Measurements from ENCODE around the gene CHPF. TPM values are rescaled to one million over a fixed set of nuclear protein-coding genes. Genes with fewer than 3 reads are reported as not detected.

The CHPF gene
- total RNA-seq, 4 donors from 2014 or later, result 21.0 to 50.5 (median 37.2) TPM

DNA sequence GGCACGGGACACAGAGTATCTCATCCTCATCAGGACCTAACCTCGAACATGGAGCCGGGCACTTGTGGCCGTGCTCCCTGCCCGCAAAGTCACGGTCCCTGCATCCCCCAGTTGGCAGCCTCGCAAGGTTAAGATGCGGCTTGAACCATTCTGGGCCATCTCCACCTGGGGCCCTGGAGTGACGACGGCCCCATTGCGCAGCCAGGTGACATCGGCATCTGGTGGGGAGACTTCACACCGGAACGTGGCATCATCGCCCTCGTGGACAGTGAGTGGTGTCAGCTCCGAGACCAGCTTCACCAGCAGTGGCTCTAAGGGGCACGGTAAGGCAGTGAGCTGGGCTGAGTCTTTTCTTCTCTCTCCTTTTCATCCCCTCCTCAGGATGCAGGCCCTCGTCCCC is 12.8 kb upstream of the CHPF start:
- Histone ChIP-seq H3K27me3 (no peaks in the 10 kb centered on the region), H3K36me3 (peaks cover 0 to 11% of the 10 kb centered on the region in 2 donors), H3K4me1 (peaks cover 8 to 15% of the 10 kb centered on the region in 2 donors), H3K4me3 (no peak overlapping the region), H3K9me3 (no peaks in the 10 kb centered on the region), H3K27ac (no peak overlapping the region)
- no peak for TF ChIP-seq POLR2A (IDR thresholded peaks at IDR 0.05)
- no peak for TF ChIP-seq CTCF (IDR thresholded peaks at IDR 0.05 in 4 of 5, conservative IDR thresholded peaks at IDR 0.05 in 1 of 5)
- ATAC-seq, result no peak
- in situ Hi-C loops (cut with MboI; ENCODE audit: low sequenced_read_pairs in 4 of 4), result no loop called here
- intact Hi-C loops (cut with DNase I; ENCODE audit: low total_unique reads), result no loop called here
- DNase-seq, result no peak

- in situ Hi-C loops (cut with MboI; ENCODE audit: low sequenced_read_pairs in 4 of 4), result no loop called here
- no peak for TF ChIP-seq POLR2A (IDR thresholded peaks at IDR 0.05)
- no peak for TF ChIP-seq CTCF (IDR thresholded peaks at IDR 0.05 in 4 of 5, conservative IDR thresholded peaks at IDR 0.05 in 1 of 5)
- H3K4me3 ChIP-seq, result no peak overlapping the region
- H3K4me1 ChIP-seq, result peaks cover 8 to 17% of the 10 kb centered on the region in 2 donors
- no peak for ATAC-seq
- intact Hi-C loops (cut with DNase I; ENCODE audit: low total_unique reads), result no loop called here
- H3K27me3 ChIP-seq, result no peaks in the 10 kb centered on the region
- no peak overlapping the region for H3K27ac ChIP-seq
- H3K9me3 ChIP-seq, result no peaks in the 10 kb centered on the region
- peaks cover 0 to 9% of the 10 kb centered on the region in 2 donors for H3K36me3 ChIP-seq
- DNase-seq, result no peak
Measured at GRCh38 chr2:219555956-219556355, 12.3 kb upstream of the CHPF start.

- intact Hi-C loops (cut with DNase I; ENCODE audit: low total_unique reads) (no loop called here), in situ Hi-C loops (cut with MboI; ENCODE audit: low sequenced_read_pairs in 4 of 4) (no loop called here)
- Histone ChIP-seq H3K27me3 (no peaks in the 10 kb centered on the region), H3K9me3 (no peaks in the 10 kb centered on the region), H3K4me1 (peaks cover 8 to 17% of the 10 kb centered on the region in 2 donors), H3K27ac (no peak overlapping the region), H3K36me3 (peaks cover 0 to 8% of the 10 kb centered on the region in 2 donors), H3K4me3 (no peak overlapping the region)
- ATAC-seq (no peak), DNase-seq (no peak)
- TF ChIP-seq POLR2A (IDR thresholded peaks at IDR 0.05) (no peak), CTCF (IDR thresholded peaks at IDR 0.05 in 4 of 5, conservative IDR thresholded peaks at IDR 0.05 in 1 of 5) (no peak)
Measured at GRCh38 chr2:219554350-219554749, 10.7 kb upstream of the CHPF start.

GRCh38 chr2:219553463-219553963 is 9.9 kb upstream of the CHPF start:
- ATAC-seq, result no peak
- in situ Hi-C loops (cut with MboI; ENCODE audit: low sequenced_read_pairs in 4 of 4), result no loop called here
- H3K4me3 ChIP-seq, result no peak overlapping the region
- intact Hi-C loops (cut with DNase I; ENCODE audit: low total_unique reads), result no loop called here
- H3K4me1 ChIP-seq, result peaks cover 8 to 17% of the 10 kb centered on the region in 2 donors
- no peaks in the 10 kb centered on the region for H3K27me3 ChIP-seq
- no peaks in the 10 kb centered on the region for H3K9me3 ChIP-seq
- no peak overlapping the region for H3K27ac ChIP-seq
- no peak for DNase-seq
- TF ChIP-seq POLR2A (IDR thresholded peaks at IDR 0.05) (no peak), CTCF (IDR thresholded peaks at IDR 0.05 in 4 of 5, conservative IDR thresholded peaks at IDR 0.05 in 1 of 5) (no peak)
- peaks cover 0 to 3% of the 10 kb centered on the region in 2 donors for H3K36me3 ChIP-seq

DNA sequence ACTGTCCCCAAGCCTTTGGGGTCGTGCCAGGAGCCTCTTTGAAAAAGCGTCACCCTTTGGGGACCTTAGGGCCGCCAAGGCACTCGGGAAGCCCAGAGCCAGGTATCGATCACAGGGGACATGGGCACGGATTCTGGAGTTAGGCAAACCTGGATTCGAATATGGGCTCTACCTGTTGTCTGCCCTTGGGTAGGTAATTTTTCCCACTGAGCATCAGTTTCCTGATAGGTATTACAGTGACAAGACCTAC is 9.5 kb upstream of the CHPF start:
- in situ Hi-C loops (cut with MboI; ENCODE audit: low sequenced_read_pairs in 4 of 4) (no loop called here), intact Hi-C loops (cut with DNase I; ENCODE audit: low total_unique reads) (no loop called here)
- H3K4me1 ChIP-seq, result peaks cover 8 to 17% of the 10 kb centered on the region in 2 donors
- no peaks in the 10 kb centered on the region for H3K9me3 ChIP-seq
- no peak overlapping the region for H3K27ac ChIP-seq
- H3K36me3 ChIP-seq, result peaks cover 0 to 3% of the 10 kb centered on the region in 2 donors
- peak overlapping the region; percentile 57 to 67 (median 64) for H3K4me3 ChIP-seq
- TF ChIP-seq CTCF (IDR thresholded peaks at IDR 0.05 in 4 of 5, conservative IDR thresholded peaks at IDR 0.05 in 1 of 5), result no peak
- no peak for TF ChIP-seq POLR2A (IDR thresholded peaks at IDR 0.05)
- DNase-seq (no peak), ATAC-seq (no peak)
- no peaks in the 10 kb centered on the region for H3K27me3 ChIP-seq

Measured in gastrocnemius medialis (tissue), 4 donors.